Mammary epithelial cell (primary cell): ENCODE data around the gene MARK3.

ENCODE experiments used
- EZH2 ChIP-seq: IDR thresholded peaks from 2 replicates; pipeline ENCODE4 v1.6.1; 2012; ENCODE audit warnings: low read length, inconsistent platforms, borderline replicate concordance
- TF ChIP-seq, protein P1 (sequence below), 2 donors: IDR thresholded peaks in 1 of 2; conservative IDR thresholded peaks in 1 of 2; 2 replicates each; pipeline ENCODE4 v1.5.1; 2011 to 2012; ENCODE audit warnings: inconsistent platforms in 2 of 2, low read length in 2 of 2, mild to moderate bottlenecking in 2 of 2, control low read depth in 1 of 2, low read depth in 1 of 2; ENCODE audit not compliant: insufficient read depth in 1 of 2; ENCODE audit errors: extremely low read depth in 1 of 2

DNA sequence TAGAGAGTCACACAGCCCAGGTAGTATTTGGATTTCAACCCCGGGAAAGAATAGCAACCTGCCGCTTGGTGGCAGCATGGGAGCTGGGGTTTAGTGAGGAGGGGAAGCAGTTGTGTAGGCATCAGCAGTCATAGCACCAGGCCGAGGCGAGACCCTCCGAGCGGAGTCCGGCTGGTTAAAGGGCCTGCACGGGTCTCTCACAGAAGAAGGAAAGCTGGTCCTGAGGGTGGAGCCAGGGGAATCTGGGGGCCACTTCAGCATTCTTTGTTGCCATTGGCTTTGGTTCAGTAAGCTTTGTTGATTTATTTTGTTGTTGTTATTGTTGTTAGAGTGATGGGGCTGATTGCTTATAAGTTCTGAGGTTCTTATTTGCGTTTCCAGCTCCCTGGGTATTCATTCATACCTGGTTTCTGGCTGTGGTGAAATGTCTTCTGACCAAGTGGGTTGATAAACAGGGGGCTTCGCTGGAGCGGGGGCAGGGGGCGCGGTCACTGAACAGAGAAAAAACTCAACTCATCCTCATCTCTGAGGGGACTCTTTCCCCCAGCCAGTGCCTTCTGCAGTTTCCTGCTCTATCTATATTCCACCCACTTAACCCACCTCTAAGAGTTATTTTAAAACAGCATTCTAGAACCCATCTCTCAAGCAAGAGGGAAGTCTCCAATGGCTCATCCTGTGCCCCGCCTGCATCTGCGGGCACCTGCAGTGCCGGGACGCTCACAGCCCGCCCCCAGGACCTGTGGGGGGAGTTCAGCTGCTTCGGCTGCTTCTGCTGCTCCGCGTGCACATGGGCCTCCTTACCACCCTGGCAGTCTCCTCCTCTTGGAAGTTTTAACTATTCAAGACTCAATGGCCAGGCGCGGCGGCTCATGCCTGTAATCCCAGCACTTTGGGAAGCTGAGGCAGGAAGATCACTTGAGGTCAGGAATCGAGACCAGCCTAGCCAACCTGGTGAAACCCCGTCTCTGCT, 125.8 kb downstream of the MARK3 start:
- TF ChIP-seq EZH2: no peak
- TF ChIP-seq, protein P1, sequence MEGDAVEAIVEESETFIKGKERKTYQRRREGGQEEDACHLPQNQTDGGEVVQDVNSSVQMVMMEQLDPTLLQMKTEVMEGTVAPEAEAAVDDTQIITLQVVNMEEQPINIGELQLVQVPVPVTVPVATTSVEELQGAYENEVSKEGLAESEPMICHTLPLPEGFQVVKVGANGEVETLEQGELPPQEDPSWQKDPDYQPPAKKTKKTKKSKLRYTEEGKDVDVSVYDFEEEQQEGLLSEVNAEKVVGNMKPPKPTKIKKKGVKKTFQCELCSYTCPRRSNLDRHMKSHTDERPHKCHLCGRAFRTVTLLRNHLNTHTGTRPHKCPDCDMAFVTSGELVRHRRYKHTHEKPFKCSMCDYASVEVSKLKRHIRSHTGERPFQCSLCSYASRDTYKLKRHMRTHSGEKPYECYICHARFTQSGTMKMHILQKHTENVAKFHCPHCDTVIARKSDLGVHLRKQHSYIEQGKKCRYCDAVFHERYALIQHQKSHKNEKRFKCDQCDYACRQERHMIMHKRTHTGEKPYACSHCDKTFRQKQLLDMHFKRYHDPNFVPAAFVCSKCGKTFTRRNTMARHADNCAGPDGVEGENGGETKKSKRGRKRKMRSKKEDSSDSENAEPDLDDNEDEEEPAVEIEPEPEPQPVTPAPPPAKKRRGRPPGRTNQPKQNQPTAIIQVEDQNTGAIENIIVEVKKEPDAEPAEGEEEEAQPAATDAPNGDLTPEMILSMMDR (conservative IDR thresholded peaks at IDR 0.05 in 1 of 2, IDR thresholded peaks at IDR 0.05 in 1 of 2; ENCODE audit: extremely low read depth in 1 of 2, insufficient read depth in 1 of 2, low read depth in 1 of 2, low read length in 2 of 2): no peak
